Subcutaneous abdominal adipose tissue (tissue), 5 donors: ENCODE measurements around the gene FOXF1.

ENCODE experiments used
- H3K27ac ChIP-seq: one replicate; pipeline ENCODE4 v1.7.0; 2013; ENCODE audit warnings: low read depth, mild to moderate bottlenecking, inconsistent platforms, low read length, moderate library complexity
- H3K27me3 ChIP-seq, 5 donors: one replicate each; pipeline ENCODE4 v1.7.0; 2013; ENCODE audit warnings: low read length in 5 of 5, inconsistent platforms in 1 of 5; ENCODE audit not compliant: control insufficient read depth in 5 of 5, insufficient read depth in 4 of 5
- H3K36me3 ChIP-seq, 5 donors: one replicate each; pipeline ENCODE4 v1.7.0; 2013; ENCODE audit warnings: low read length in 5 of 5; ENCODE audit not compliant: control insufficient read depth in 5 of 5, insufficient read depth in 5 of 5
- H3K4me1 ChIP-seq, 5 donors: one replicate each; pipeline ENCODE4 v1.7.0; 2013; ENCODE audit warnings: low read length in 5 of 5, mild to moderate bottlenecking in 3 of 5, moderate library complexity in 1 of 5; ENCODE audit not compliant: control insufficient read depth in 5 of 5, insufficient read depth in 5 of 5
- H3K4me3 ChIP-seq, 5 donors: one replicate each; pipeline ENCODE4 v1.7.0; 2013; ENCODE audit warnings: low read length in 5 of 5, low read depth in 1 of 5
- H3K9ac ChIP-seq, 5 donors: one replicate each; pipeline ENCODE4 v1.7.0; 2013; ENCODE audit warnings: low read length in 5 of 5, mild to moderate bottlenecking in 4 of 5, moderate library complexity in 3 of 5
- H3K9me3 ChIP-seq, 5 donors: one replicate each; pipeline ENCODE4 v1.7.0; 2013; ENCODE audit warnings: low read length in 5 of 5; ENCODE audit not compliant: control insufficient read depth in 5 of 5
- donor health status: healthy.
- donor health status: healthy.
- donor health status: healthy.
- donor health status: healthy.
- donor health status: healthy.

FOXF1 gene

GRCh38 chr16:86532526-86532815, 22.1 kb downstream of the FOXF1 start:
- H3K9me3 ChIP-seq = no peaks in the 10 kb centered on the region
- peaks cover 3 to 19% (median 10%) of the 10 kb centered on the region in 5 donors for H3K4me1 ChIP-seq
- H3K27ac ChIP-seq = no peak overlapping the region
- peaks cover 0 to 51% (median 41%) of the 10 kb centered on the region in 5 donors for H3K36me3 ChIP-seq
- no peak overlapping the region for H3K4me3 ChIP-seq
- H3K9ac ChIP-seq = no peak overlapping the region
- no peaks in the 10 kb centered on the region for H3K27me3 ChIP-seq

DNA sequence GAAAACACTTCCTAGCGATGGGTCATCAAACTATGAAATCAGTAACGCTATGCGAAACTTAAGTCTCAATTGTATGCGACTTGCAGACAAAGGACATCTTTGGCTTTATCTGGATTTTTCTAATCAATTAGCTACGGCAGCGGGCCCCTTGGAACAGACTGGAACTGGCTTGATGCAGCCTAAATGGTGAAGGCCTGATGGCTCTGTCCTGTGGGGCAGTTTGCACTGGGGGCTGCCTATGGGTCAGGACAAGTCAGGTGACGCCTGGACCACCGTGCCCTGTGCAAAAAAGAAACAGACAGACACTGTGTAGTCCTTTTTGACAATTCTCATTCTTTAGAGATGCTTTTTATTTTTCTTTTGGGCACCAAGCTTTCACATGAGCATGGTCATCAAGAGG, 22.7 kb downstream of the FOXF1 start:
- H3K27ac ChIP-seq = no peak overlapping the region
- H3K36me3 ChIP-seq = peaks cover 0 to 57% (median 47%) of the 10 kb centered on the region in 5 donors
- H3K9ac ChIP-seq = no peak overlapping the region
- H3K27me3 ChIP-seq = no peaks in the 10 kb centered on the region
- no peak overlapping the region for H3K4me3 ChIP-seq
- peaks cover 3 to 19% (median 10%) of the 10 kb centered on the region in 5 donors for H3K4me1 ChIP-seq
- H3K9me3 ChIP-seq = no peaks in the 10 kb centered on the region

GRCh38 chr16:86533767-86534351, 23.5 kb downstream of the FOXF1 start:
- no peak overlapping the region for H3K27ac ChIP-seq
- H3K36me3 ChIP-seq = peaks cover 0 to 65% (median 55%) of the 10 kb centered on the region in 5 donors
- H3K9ac ChIP-seq = no peak overlapping the region
- no peaks in the 10 kb centered on the region for H3K27me3 ChIP-seq
- no peak overlapping the region for H3K4me3 ChIP-seq
- H3K9me3 ChIP-seq = no peaks in the 10 kb centered on the region
- peaks cover 3 to 17% (median 10%) of the 10 kb centered on the region in 5 donors for H3K4me1 ChIP-seq

DNA sequence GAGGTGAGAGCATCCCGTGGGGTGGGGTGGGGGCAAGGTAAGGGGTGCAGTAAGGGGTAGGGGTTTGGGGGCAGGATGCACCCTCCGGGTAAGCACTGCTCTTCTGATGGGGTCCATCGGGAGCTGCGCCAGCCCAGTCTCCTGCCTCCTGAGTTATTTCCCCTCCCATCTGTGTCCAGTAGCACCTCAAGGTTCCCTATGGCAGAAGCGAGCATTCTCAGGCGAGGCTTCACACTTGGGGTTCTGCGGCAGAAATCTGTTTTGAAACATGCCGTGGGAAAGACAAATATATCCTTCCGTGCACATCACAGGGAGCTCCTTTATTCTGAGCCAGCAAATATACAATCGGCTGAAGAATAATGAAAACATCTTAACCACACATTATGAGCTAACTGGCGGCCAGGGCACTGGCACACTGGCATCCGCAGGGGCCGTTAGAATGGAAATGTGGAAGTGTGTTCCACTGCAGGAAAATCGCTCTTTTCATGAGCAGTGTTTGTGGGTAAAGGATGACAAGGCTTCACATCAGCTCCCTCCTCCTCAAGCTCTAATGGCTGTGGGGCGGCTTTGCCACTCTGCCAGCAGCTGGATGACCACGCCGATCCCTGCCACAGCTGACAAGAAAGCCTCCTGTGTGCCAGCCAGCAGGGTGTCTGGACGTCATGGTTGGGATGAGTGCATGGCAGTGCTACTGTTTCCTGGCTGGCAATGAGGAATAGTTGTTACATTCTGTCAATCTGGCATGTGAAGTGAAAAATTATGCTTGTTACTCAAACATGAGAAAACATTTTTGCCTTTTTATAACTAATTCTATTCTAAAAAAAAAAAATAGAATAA, 24.7 kb downstream of the FOXF1 start:
- Histone ChIP-seq H3K4me3 (no peak overlapping the region), H3K27me3 (no peaks in the 10 kb centered on the region), H3K27ac (no peak overlapping the region), H3K36me3 (peaks cover 8 to 77% (median 65%) of the 10 kb centered on the region in 5 donors), H3K4me1 (peaks cover 3 to 13% (median 10%) of the 10 kb centered on the region in 5 donors), H3K9me3 (no peaks in the 10 kb centered on the region), H3K9ac (no peak overlapping the region)

DNA sequence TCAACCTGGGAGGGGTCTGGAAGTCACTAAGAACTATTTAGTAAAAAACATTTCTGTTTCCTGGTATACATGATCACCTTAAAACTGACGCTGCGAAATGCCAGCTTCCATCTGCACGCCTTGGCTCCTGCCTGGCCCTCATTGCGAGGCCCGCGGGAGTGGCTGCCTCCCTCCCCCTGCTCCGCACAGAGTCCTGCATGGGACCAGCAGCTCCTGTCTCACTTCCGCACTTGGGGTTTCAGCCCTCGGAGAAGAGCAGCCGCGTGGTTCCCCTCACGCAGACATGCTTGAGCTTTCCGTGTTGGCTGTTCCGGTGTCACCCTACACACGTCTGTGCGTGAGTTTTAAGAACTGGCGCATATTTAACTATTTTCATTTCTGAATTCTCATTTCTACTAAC, 26.3 kb downstream of the FOXF1 start:
- peaks cover 8 to 88% (median 77%) of the 10 kb centered on the region in 5 donors for H3K36me3 ChIP-seq

DNA sequence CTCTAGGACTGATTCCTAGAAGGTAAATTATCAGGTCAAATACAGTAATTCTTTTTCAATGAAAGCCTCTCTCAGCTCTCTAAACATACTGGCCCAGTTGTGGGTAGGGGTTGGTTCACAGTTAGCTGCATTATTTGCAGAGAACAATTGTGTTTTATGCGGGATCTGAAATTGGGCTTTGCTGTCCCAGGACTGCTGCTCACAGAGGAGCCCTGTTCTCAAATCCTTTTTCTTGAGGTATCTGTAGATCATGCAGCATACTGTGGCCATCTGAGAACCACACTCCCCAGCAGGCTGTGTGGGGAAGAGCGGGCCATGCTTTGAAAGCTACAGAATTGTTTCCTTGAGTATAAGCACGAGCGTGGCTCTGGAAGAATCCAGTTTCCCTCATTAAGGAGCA, 27.2 kb downstream of the FOXF1 start:
- Histone ChIP-seq H3K9me3 (no peaks in the 10 kb centered on the region), H3K27me3 (no peaks in the 10 kb centered on the region), H3K9ac (no peak overlapping the region), H3K4me3 (no peak overlapping the region), H3K4me1 (no peaks in the 10 kb centered on the region), H3K27ac (no peak overlapping the region), H3K36me3 (peaks cover 8 to 88% (median 78%) of the 10 kb centered on the region in 5 donors)

More for the DNA sequence above, 26.3 kb downstream of the FOXF1 start:
- H3K4me1 ChIP-seq = no peaks in the 10 kb centered on the region
- no peak overlapping the region for H3K4me3 ChIP-seq
- H3K9ac ChIP-seq = no peak overlapping the region
- no peak overlapping the region for H3K27ac ChIP-seq
- H3K9me3 ChIP-seq = no peaks in the 10 kb centered on the region
- no peaks in the 10 kb centered on the region for H3K27me3 ChIP-seq

DNA sequence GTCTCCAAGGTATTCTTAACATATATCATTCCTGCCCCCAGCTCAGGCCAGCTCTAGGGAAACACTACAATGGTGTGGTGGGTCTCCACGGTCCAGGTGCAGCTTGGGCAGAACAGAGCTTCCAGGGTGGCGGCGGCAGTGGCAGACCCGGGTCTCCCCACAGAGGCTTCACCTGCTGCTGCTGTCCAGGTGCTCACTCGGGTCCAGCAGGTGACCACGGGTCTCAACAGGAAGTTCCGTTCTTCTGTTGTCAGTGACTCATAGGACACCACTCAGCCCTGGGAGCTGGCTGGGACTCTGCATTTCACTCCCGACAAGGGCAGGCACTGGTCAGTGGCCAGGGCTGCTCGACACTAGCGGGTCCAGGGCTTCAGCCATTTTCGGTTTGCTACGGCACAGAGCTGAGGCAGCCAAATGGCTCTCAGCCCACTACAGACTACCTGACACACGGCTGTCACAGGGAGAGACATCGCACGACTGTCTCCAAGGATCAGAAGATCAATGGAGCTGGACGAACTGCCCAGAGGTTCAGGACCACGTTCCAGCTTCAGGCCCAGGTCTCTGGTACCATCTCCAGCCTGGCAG, 28.0 kb downstream of the FOXF1 start:
- H3K4me3 ChIP-seq = no peak overlapping the region
- H3K9ac ChIP-seq = no peak overlapping the region
- no peaks in the 10 kb centered on the region for H3K4me1 ChIP-seq
- no peaks in the 10 kb centered on the region for H3K9me3 ChIP-seq
- no peaks in the 10 kb centered on the region for H3K27me3 ChIP-seq
- peaks cover 8 to 91% (median 83%) of the 10 kb centered on the region in 5 donors for H3K36me3 ChIP-seq
- H3K27ac ChIP-seq = no peak overlapping the region

DNA sequence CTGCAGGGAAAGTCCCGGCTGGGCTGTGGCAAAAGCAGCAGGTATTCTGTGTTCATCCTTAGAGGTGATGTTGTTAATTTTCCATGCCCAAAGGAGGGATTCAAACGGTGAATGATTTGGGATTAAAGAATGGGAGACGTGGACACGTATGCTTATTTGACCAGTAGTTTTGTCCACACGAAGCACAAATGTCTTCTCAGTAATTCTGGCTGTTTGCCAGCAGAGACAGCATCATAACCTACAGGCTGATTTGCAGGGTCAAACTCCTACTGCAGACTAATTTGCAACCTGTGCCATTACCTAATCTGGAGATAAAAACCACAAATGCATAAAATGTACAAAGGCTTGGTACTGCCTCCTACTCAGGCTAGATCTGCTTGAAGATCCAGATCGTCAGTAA, 30.6 kb downstream of the FOXF1 start:
- no peak overlapping the region for H3K9ac ChIP-seq
- H3K27ac ChIP-seq = no peak overlapping the region
- H3K4me3 ChIP-seq = no peak overlapping the region
- no peaks in the 10 kb centered on the region for H3K9me3 ChIP-seq
- H3K4me1 ChIP-seq = peaks cover 0 to 6% (median 3%) of the 10 kb centered on the region in 5 donors
- peaks cover 11 to 96% (median 79%) of the 10 kb centered on the region in 5 donors for H3K36me3 ChIP-seq
- H3K27me3 ChIP-seq = no peaks in the 10 kb centered on the region

DNA sequence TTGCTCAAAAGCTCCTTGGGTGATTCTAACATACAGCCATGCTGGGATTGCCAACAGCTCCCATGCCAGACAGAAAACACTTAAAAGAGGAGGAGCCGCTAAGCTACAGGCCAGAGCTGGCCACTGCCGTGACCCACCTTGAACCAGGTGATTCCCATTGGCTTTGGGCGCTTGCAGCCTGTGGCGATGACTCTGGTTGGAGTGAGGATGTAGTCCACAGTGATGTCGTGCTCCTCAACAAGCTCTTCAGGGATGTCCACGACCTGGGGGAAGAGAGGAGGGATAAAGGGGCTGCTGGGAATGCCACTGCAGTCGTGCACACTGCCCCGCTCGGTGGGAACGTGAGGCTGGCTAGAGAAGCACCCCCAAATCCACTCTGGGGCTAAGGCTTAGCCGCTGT, 31.2 kb downstream of the FOXF1 start:
- Histone ChIP-seq H3K4me1 (peaks cover 0 to 12% (median 3%) of the 10 kb centered on the region in 5 donors), H3K36me3 (peaks cover 11 to 96% (median 81%) of the 10 kb centered on the region in 5 donors), H3K27ac (no peak overlapping the region), H3K4me3 (no peak overlapping the region), H3K9me3 (no peaks in the 10 kb centered on the region), H3K9ac (no peak overlapping the region), H3K27me3 (no peaks in the 10 kb centered on the region)
